Measurements from ENCODE around the gene TOM1L2. TPM values are rescaled to one million over a fixed set of nuclear protein-coding genes. Genes with fewer than 3 reads are reported as not detected.

Gene TOM1L2
- total RNA-seq, 2 experiments from 2014 or later = 22.1 to 25.0 TPM

DNA sequence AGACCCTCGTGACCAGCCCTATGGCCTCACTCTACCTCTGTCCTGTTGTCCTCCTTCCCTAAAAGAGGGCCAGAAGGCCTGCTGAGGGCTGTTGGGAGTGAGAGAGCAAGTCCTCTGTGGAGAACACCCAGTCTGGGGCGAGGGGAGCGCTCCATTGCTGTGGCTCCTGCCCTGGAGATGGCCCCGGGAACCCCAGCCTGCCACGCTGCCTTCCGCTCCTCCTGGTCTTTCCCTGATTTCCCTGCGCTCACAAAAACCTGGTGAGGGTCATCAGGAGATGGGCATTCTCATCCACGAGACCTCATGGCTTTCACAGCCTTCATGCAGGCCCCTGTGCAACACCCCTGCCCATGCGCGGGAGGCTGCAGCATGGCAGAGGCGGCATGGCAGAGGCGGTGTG is 21.7 kb upstream of the TOM1L2 start:
- H3K9me3 Mint-ChIP-seq (ENCODE audit: insufficient read depth) = no peaks in the 10 kb centered on the region
- ATAC-seq (no peak), DNase-seq (no peak)
- no peak overlapping the region for H3K27ac Mint-ChIP-seq
- H3K27me3 Mint-ChIP-seq (ENCODE audit: low read depth) = no peaks in the 10 kb centered on the region
- no peaks in the 10 kb centered on the region for H3K36me3 Mint-ChIP-seq (ENCODE audit: low read depth)
- no peak overlapping the region for H3K4me3 Mint-ChIP-seq
- no peaks in the 10 kb centered on the region for H3K4me1 Mint-ChIP-seq (ENCODE audit: low read depth)
- ChIA-PET CTCF (interaction anchor here (1.1 to 2.1 kb wide), 3 partner anchors 9 to 31 kb away, joined by 5 to 6 read pairs (median 5); no protein-coding TSS in a partner anchor), POLR2A (no interaction called here)

DNA sequence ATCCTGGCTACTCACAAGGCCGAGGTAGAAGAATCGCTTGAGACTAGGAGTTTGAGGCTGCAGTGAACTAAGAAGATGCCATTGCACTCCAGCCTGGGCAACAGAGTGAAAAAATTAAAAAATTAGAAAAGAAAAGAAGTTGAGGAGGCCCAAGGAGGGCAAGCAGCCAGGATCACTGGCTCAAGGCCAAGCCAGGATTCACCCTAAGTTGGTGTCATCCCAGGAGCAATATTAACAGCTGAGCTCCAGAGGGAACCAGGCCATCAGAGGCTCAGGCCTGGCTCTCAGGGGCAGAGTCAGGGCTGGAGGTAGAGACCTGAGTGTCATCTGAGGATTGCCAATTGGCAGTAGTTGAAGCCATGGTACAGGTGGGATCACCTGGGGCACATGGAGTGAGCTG is 21.2 kb upstream of the TOM1L2 start:
- no peak overlapping the region for H3K27ac Mint-ChIP-seq
- CTCF ChIA-PET = interaction anchor here (1.1 to 2.1 kb wide), 2 partner anchors 8 to 11 kb away, joined by 5 read pairs; no protein-coding TSS in a partner anchor

DNA sequence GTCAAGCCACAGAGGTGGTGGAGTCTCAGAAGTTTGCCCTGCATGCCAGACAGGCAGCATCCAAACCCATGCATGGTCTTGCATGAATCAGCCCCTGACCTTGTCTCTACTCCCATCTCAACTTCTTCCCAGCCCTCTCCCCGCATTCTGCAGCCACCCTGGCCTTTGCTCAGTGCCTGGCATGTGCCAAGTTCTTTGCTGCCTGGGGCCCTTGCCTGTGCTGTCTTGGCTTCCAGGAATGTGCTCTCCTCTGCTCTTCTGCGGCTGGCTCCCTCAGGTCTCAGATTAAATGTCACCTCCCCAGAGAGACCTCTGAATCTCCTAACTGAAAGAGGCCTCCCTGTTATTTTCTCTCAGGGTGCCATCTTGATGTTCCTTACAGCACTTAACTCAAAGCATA is 18.1 kb upstream of the TOM1L2 start:
- Mint-ChIP-seq H3K27me3 (ENCODE audit: low read depth) (no peaks in the 10 kb centered on the region), H3K36me3 (ENCODE audit: low read depth) (no peaks in the 10 kb centered on the region), H3K27ac (no peak overlapping the region), H3K4me3 (no peak overlapping the region), H3K4me1 (ENCODE audit: low read depth) (no peaks in the 10 kb centered on the region), H3K9me3 (ENCODE audit: insufficient read depth) (no peaks in the 10 kb centered on the region)
- POLR2A ChIA-PET = no interaction called here
- CTCF ChIA-PET = no interaction called here
- no peak for ATAC-seq
- no peak for DNase-seq

More for the DNA sequence above, 21.2 kb upstream of the TOM1L2 start:
- Mint-ChIP-seq H3K36me3 (ENCODE audit: low read depth) (no peaks in the 10 kb centered on the region), H3K4me3 (no peak overlapping the region), H3K27me3 (ENCODE audit: low read depth) (no peaks in the 10 kb centered on the region), H3K4me1 (ENCODE audit: low read depth) (no peaks in the 10 kb centered on the region), H3K9me3 (ENCODE audit: insufficient read depth) (no peaks in the 10 kb centered on the region)
- no peak for DNase-seq
- no peak for ATAC-seq
- POLR2A ChIA-PET = no interaction called here

DNA sequence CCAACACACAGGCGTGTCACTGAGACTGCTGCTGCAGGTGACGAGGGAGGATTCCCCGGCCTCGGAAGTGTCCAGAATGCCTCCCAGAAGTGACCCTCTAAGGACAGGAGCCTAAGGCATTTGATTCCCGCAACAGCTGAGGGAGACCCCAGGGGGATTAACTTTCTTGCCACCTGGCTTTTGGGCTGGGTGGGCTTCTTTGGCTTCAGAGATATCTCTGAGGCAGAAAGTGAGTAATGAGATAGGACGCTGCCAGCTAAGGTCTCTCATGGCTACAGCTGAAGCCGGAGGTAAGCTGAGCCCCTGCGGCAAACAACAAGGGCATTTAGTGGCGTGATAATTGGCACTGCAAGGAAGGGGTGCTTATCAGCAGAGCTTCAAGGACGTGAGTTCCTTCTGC is 17.4 kb upstream of the TOM1L2 start:
- H3K4me1 Mint-ChIP-seq (ENCODE audit: low read depth) = no peaks in the 10 kb centered on the region
- H3K27me3 Mint-ChIP-seq (ENCODE audit: low read depth) = no peaks in the 10 kb centered on the region
- no peak overlapping the region for H3K27ac Mint-ChIP-seq
- ChIA-PET POLR2A (no interaction called here), CTCF (no interaction called here)
- H3K36me3 Mint-ChIP-seq (ENCODE audit: low read depth) = no peaks in the 10 kb centered on the region
- H3K4me3 Mint-ChIP-seq = no peak overlapping the region
- ATAC-seq (no peak), DNase-seq (no peak)
- H3K9me3 Mint-ChIP-seq (ENCODE audit: insufficient read depth) = no peaks in the 10 kb centered on the region

DNA sequence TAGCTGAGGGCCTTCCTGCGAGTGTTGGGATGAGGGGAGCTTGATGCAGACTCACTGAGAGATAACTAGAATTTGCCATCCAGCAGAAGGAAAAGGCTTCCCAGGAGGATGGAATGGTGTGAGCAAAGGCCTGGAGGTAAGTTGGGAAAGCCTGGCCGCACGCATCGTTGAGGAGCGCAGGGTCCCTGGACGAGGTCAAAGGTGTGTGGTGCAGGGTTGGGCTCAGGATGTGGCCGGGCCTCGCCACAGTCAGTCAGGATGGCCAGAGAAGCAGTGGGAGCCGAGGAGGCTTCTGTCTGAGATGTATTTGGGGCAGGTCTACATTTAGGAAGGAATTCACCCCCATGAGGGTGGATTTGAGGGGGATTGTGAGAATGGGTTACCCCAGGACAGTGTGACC is 16.9 kb upstream of the TOM1L2 start:
- ATAC-seq (no peak), DNase-seq (no peak)
- H3K27me3 Mint-ChIP-seq (ENCODE audit: low read depth) = no peaks in the 10 kb centered on the region
- no peak overlapping the region for H3K4me3 Mint-ChIP-seq
- H3K4me1 Mint-ChIP-seq (ENCODE audit: low read depth) = no peaks in the 10 kb centered on the region
- H3K27ac Mint-ChIP-seq = no peak overlapping the region
- H3K36me3 Mint-ChIP-seq (ENCODE audit: low read depth) = no peaks in the 10 kb centered on the region
- no peaks in the 10 kb centered on the region for H3K9me3 Mint-ChIP-seq (ENCODE audit: insufficient read depth)
- CTCF ChIA-PET = no interaction called here
- POLR2A ChIA-PET = no interaction called here

DNA sequence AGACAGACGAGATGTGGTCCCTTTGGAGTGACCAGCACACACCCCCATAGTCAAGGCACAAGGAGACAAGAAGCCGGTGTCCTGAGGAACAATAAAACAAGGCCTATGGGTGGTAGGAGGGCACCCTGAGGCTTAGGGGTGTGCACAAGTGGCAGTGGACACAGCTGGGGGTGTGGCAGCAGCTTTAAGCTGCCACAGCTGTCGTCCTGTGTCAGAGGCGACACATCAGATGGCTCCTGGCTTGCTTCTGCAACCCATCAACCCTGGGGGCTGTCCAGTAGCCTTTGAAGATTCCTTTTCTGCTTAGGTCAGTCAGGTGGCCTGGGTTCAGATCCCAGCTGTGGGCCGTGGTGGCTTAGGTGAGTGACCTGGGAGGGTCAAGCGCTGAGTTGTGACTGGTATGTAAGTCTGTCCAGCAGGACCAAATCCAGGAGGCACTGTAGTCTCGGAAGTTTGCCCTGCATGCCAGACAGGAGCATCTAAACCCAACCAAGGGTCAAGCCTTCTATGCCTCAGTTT is 16.3 kb upstream of the TOM1L2 start:
- POLR2A ChIA-PET = no interaction called here
- CTCF ChIA-PET = no interaction called here
- Mint-ChIP-seq H3K4me1 (ENCODE audit: low read depth) (no peaks in the 10 kb centered on the region), H3K27ac (no peak overlapping the region), H3K27me3 (ENCODE audit: low read depth) (no peaks in the 10 kb centered on the region), H3K4me3 (no peak overlapping the region), H3K9me3 (ENCODE audit: insufficient read depth) (no peaks in the 10 kb centered on the region), H3K36me3 (ENCODE audit: low read depth) (no peaks in the 10 kb centered on the region)
- DNase-seq (no peak), ATAC-seq (no peak)

DNA sequence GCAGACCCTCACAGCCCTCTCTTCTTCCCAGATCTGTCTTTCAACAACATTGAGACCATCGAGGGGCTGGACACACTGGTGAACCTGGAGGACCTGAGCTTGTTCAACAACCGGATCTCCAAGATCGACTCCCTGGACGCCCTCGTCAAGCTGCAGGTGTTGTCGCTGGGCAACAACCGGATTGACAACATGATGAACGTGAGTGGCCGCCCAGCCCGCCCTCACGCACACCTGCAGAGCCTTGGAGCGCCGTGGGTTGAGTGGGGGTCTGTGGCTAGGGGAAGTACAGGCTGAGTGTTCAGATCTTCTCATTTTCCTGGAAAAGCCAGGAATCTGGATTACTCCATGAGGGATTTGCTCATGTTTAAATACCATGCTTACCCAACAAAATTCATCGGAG is 15.7 kb upstream of the TOM1L2 start:
- POLR2A ChIA-PET = no interaction called here
- H3K4me1 Mint-ChIP-seq (ENCODE audit: low read depth) = no peaks in the 10 kb centered on the region
- H3K27ac Mint-ChIP-seq = no peak overlapping the region
- ATAC-seq = no peak
- CTCF ChIA-PET = no interaction called here
- H3K27me3 Mint-ChIP-seq (ENCODE audit: low read depth) = no peaks in the 10 kb centered on the region
- no peaks in the 10 kb centered on the region for H3K9me3 Mint-ChIP-seq (ENCODE audit: insufficient read depth)
- DNase-seq = no peak
- H3K4me3 Mint-ChIP-seq = no peak overlapping the region
- no peaks in the 10 kb centered on the region for H3K36me3 Mint-ChIP-seq (ENCODE audit: low read depth)

DNA sequence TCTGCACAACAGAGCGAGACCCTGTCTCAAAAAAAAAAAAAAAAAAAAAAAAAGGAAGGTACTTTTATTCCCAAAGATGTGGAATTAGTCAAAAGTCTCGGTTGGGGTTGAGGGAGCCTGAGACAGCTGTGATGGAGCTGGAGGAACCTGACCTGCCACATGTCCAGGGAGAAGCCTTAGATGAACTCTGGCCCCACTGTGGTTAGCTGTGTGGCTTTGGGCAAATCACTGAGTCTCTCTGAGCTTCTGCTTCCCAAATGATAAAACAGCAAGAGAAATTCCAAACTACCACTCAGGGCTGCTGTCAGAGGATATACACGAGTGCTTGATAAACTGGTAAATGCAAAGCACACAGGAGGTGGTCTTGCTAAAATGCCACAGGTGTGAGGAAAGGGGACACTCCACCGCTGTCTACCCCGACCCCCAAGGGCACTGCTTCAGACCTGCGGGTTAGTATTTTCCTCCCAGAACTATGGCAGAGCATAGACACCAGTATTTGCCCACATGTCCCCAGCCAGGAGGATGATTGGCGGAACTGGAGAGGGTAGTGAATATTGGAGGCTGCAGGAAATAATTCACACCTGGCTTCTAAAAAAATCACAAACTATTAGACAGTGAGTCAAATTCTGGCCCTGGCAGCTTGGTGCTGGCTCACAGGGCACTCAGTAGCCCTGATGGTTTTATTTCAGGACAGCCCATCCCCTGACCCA is 15.1 kb upstream of the TOM1L2 start:
- H3K27me3 Mint-ChIP-seq (ENCODE audit: low read depth) = no peaks in the 10 kb centered on the region
- ATAC-seq = no peak
- no peak overlapping the region for H3K4me3 Mint-ChIP-seq
- no peak overlapping the region for H3K27ac Mint-ChIP-seq
- no peak for DNase-seq
- ChIA-PET CTCF (interaction anchor here (1.1 kb wide), 1 partner anchor 30 kb away, joined by 3 read pairs; no protein-coding TSS in a partner anchor), POLR2A (no interaction called here)
- no peaks in the 10 kb centered on the region for H3K9me3 Mint-ChIP-seq (ENCODE audit: insufficient read depth)
- no peaks in the 10 kb centered on the region for H3K4me1 Mint-ChIP-seq (ENCODE audit: low read depth)
- no peaks in the 10 kb centered on the region for H3K36me3 Mint-ChIP-seq (ENCODE audit: low read depth)

DNA sequence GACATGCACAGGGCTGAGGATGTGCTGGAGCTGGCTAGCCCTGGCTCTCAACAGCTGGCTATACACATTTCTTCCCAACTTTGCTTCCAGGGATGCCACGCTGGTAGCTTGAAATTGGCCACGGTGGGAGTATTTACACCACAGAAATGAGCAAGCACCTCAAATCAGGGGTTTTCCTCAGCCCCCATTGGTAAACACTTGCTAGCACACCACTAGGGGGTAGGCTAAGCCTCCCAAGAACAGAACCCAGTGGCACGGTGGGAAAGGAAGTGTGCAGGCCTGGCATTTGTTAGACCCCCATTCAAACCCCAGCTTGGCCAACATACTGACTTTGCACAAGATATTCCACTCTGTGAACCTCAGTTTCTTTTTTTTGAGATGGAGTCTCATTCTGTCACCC is 13.4 kb upstream of the TOM1L2 start:
- Mint-ChIP-seq H3K27ac (no peak overlapping the region), H3K9me3 (ENCODE audit: insufficient read depth) (no peaks in the 10 kb centered on the region), H3K4me3 (no peak overlapping the region), H3K36me3 (ENCODE audit: low read depth) (no peaks in the 10 kb centered on the region), H3K4me1 (ENCODE audit: low read depth) (no peaks in the 10 kb centered on the region), H3K27me3 (ENCODE audit: low read depth) (no peaks in the 10 kb centered on the region)
- ChIA-PET CTCF (interaction anchor here (0.7 to 2.4 kb wide), 7 partner anchors 8 to 98 kb away, joined by 3 to 16 read pairs (median 6); partner anchors contain the start of genes DRC3 and TOM1L2), POLR2A (no interaction called here)
- ATAC-seq (no peak), DNase-seq (peak; percentile 27)

DNA sequence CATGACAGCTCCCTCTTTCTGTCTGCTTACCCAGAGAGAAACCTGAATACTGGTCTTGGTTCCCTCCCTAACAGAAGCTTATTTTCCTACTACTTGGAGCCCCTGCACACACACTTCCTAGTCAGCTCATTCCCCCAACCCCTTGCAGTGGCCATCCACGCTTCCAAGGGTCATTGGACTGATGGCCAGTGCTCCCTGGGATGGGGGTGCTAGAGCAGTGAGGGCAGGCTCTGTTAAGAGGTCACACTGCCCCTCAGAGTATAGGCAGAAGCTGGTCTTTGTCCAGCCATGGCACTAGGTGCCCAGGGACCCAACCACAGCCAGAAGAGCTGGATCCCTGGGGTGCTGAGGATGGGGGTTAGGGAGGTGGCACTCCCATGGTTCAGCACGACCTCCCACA is 13.0 kb upstream of the TOM1L2 start:
- H3K27ac Mint-ChIP-seq = no peak overlapping the region
- no peaks in the 10 kb centered on the region for H3K27me3 Mint-ChIP-seq (ENCODE audit: low read depth)
- no peak for DNase-seq
- CTCF ChIA-PET = interaction anchor here (0.7 to 2.4 kb wide), 7 partner anchors 9 to 97 kb away, joined by 3 to 16 read pairs (median 6); partner anchors contain the start of genes DRC3 and TOM1L2
- ATAC-seq = no peak
- POLR2A ChIA-PET = no interaction called here
- H3K9me3 Mint-ChIP-seq (ENCODE audit: insufficient read depth) = no peaks in the 10 kb centered on the region
- no peaks in the 10 kb centered on the region for H3K36me3 Mint-ChIP-seq (ENCODE audit: low read depth)
- no peaks in the 10 kb centered on the region for H3K4me1 Mint-ChIP-seq (ENCODE audit: low read depth)
- H3K4me3 Mint-ChIP-seq = no peak overlapping the region

DNA sequence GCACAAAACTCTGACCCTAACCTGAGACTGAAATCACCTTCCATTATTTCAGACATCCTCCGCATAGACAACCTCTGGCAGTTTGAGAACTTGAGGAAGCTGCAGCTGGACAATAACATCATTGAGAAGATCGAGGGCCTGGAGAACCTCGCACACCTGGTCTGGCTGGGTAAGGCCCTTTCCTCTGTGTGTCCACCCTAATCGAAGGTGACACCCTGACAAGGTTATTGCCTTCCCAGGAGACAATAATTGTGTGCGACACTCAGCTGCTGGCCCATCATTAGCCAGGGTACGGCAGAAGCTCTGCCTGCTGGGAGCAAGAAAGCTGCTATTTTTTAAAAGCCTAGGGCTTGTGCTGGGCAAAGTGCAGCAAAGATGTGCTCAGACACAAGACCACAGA is 11.6 kb upstream of the TOM1L2 start:
- ChIA-PET POLR2A (no interaction called here), CTCF (interaction anchor here (0.6 kb wide), 1 partner anchor 603 kb away, joined by 3 read pairs; no protein-coding TSS in a partner anchor)

DNA sequence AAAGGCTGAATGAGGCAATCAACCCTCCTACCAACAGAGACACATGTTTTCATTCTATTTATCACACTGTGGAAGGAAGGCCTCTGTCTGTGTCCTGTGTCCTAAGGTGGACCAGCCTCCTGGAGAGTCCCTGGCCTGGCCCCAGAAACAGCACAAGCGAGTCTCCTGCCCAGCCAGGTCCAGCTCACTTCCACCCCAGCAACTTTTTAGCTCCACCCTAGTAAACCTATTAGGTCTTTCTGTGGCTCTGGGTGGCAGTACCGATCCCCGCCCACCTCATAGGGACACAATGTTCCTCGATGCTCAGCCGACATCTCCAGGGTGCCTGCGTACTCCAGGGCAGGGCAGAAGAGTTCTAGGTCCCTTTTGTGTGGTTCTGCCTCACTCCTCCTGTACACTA is 11.2 kb upstream of the TOM1L2 start:
- Mint-ChIP-seq H3K4me1 (ENCODE audit: low read depth) (no peaks in the 10 kb centered on the region), H3K4me3 (no peak overlapping the region), H3K27me3 (ENCODE audit: low read depth) (no peaks in the 10 kb centered on the region), H3K27ac (no peak overlapping the region), H3K36me3 (ENCODE audit: low read depth) (no peaks in the 10 kb centered on the region), H3K9me3 (ENCODE audit: insufficient read depth) (no peaks in the 10 kb centered on the region)
- ATAC-seq = no peak
- DNase-seq = no peak
- ChIA-PET POLR2A (interaction anchor here (0.6 kb wide), 1 partner anchor 213 kb away, joined by 3 read pairs; no protein-coding TSS in a partner anchor), CTCF (interaction anchor here (0.6 to 1.0 kb wide), 2 partner anchors 99 to 602 kb away, joined by 3 read pairs; no protein-coding TSS in a partner anchor)

More for the DNA sequence above, 11.6 kb upstream of the TOM1L2 start:
- no peaks in the 10 kb centered on the region for H3K4me1 Mint-ChIP-seq (ENCODE audit: low read depth)
- no peaks in the 10 kb centered on the region for H3K36me3 Mint-ChIP-seq (ENCODE audit: low read depth)
- no peak overlapping the region for H3K27ac Mint-ChIP-seq
- no peaks in the 10 kb centered on the region for H3K27me3 Mint-ChIP-seq (ENCODE audit: low read depth)
- DNase-seq = no peak
- H3K9me3 Mint-ChIP-seq (ENCODE audit: insufficient read depth) = no peaks in the 10 kb centered on the region
- H3K4me3 Mint-ChIP-seq = no peak overlapping the region
- ATAC-seq = no peak

Measured in activated CD8-positive, alpha-beta T cell treated with anti-CD3 and anti-CD28 coated beads, Interleukin-2, amount 10 ng/mL, durations not matched to agents 7 days and 5 days (primary cell).